Endothelial cell of umbilical vein (primary cell): ENCODE results near the gene VHLL. TPM values are rescaled to one million over a fixed set of nuclear protein-coding genes. Genes with fewer than 3 reads are reported as not detected.
A peak's percentile ranks its signal among the peaks of the same experiment; 100 is the strongest.

Source experiments
- BruUV-seq: library from RNA; stranded (reverse); fragments of 400-500 nt; replicated peaks from 2 replicates; lab custom pipeline; 2021; lab: Mats Ljungman, UMichigan
- CTCF ChIA-PET: fragments of 300-600, 350-600 bp; sonication (Branson Sonifier 250); formaldehyde crosslinking; loops from one replicate; lab custom pipeline; 2021; ENCODE audit warnings: antibody characterized with exemption, inconsistent platforms; lab: Charles Lee
- POLR2A ChIA-PET: fragments of 300-600, 350-600 bp; sonication (Branson Sonifier 250); formaldehyde crosslinking; loops from one replicate; lab custom pipeline; 2021; ENCODE audit warnings: antibody characterized with exemption, inconsistent platforms; lab: Charles Lee
- DNase-seq: peaks from one replicate; pipeline ENCODE4 v3.0.0-alpha.2; 2011; ENCODE audit warnings: low read depth, low spot score
- FAIRE-seq: peaks from 2 replicates; lab custom pipeline; 2011; peaks lifted over from hg19 to GRCh38; lab: Jason Lieb, UNC
- H2AFZ ChIP-seq: 2 replicates; pipeline ENCODE4 v1.6.0; 2012; ENCODE audit warnings: low read depth, low read length, control low read depth, inconsistent platforms
- H3K27ac ChIP-seq: 2 replicates; pipeline ENCODE4 v1.5.1; 2011; ENCODE audit warnings: low read depth, mild to moderate bottlenecking, control low read depth, low read length, moderate library complexity; ENCODE audit not compliant: insufficient read depth
- H3K27me3 ChIP-seq, 2 experiments: 2 replicates each; pipeline versions ENCODE4 v1.6.0 to v1.6.1; 2011; ENCODE audit warnings: low read length in 2 of 2, mixed read lengths in 1 of 2; ENCODE audit not compliant: control insufficient read depth in 2 of 2, insufficient read depth in 2 of 2
- H3K36me3 ChIP-seq, 2 experiments: 2 replicates in 1 of 2; 3 replicates in 1 of 2; pipeline ENCODE4 v1.5.1; 2011; ENCODE audit warnings: low read length in 2 of 2, mild to moderate bottlenecking in 1 of 2, moderate library complexity in 1 of 2; ENCODE audit not compliant: control insufficient read depth in 2 of 2, insufficient read depth in 2 of 2; ENCODE audit errors: extremely low read depth in 1 of 2
- H3K4me1 ChIP-seq: 3 replicates; pipeline ENCODE4 v1.5.1; 2011; ENCODE audit warnings: mild to moderate bottlenecking, low read length; ENCODE audit not compliant: control insufficient read depth, insufficient read depth; ENCODE audit errors: extremely low read depth
- H3K4me2 ChIP-seq: 2 replicates; pipeline ENCODE4 v1.6.1; 2011; ENCODE audit warnings: low read length, control low read depth, mixed read lengths; ENCODE audit not compliant: insufficient read depth
- H3K4me3 ChIP-seq, 3 experiments: fragments of 200-600 bp in 1 of 3; sonication (generic), shearing (Covaris generic) in 1 of 3; replicated peaks in 1 of 3; 2 replicates each; pipeline ENCODE4 v1.5.1; 2011 to 2016; ENCODE audit warnings: control low read depth in 3 of 3, low read length in 3 of 3, mild to moderate bottlenecking in 2 of 3, inconsistent platforms in 1 of 3, low read depth in 1 of 3, moderate library complexity in 1 of 3; ENCODE audit not compliant: insufficient read depth in 1 of 3
- H3K79me2 ChIP-seq: 2 replicates; pipeline ENCODE4 v1.6.0; 2012; ENCODE audit warnings: low read length, inconsistent platforms; ENCODE audit not compliant: control insufficient read depth, insufficient read depth
- H3K9ac ChIP-seq: replicated peaks from 2 replicates; pipeline ENCODE3; 2011; ENCODE audit warnings: low read length, control low read depth; ENCODE audit not compliant: insufficient read depth; ENCODE audit errors: extremely low read depth
- H3K9me1 ChIP-seq: replicated peaks from 3 replicates; pipeline ENCODE4 v1.6.0; 2011; ENCODE audit warnings: mild to moderate bottlenecking, low read length; ENCODE audit not compliant: control insufficient read depth, insufficient read depth; ENCODE audit errors: extremely low read depth
- H3K9me3 ChIP-seq: replicated peaks from 2 replicates; pipeline ENCODE4 v1.5.1; 2012; ENCODE audit warnings: low read length, inconsistent platforms; ENCODE audit not compliant: control insufficient read depth, insufficient read depth
- H4K20me1 ChIP-seq: replicated peaks from 2 replicates; pipeline ENCODE3; 2011; ENCODE audit warnings: mild to moderate bottlenecking, low read length; ENCODE audit not compliant: control insufficient read depth, insufficient read depth; ENCODE audit errors: extremely low read depth
- CTCF ChIP-seq, 2 donors: IDR thresholded peaks; 1 replicate in 1 of 2; 2 replicates in 1 of 2; pipeline ENCODE4 v1.5.1; 2011; ENCODE audit warnings: low read length in 2 of 2, mild to moderate bottlenecking in 2 of 2, moderate library complexity in 2 of 2, control low read depth in 1 of 2, inconsistent platforms in 1 of 2, low read depth in 1 of 2; ENCODE audit not compliant: insufficient read depth in 1 of 2; ENCODE audit errors: extremely low read depth in 1 of 2
- EZH2 ChIP-seq: IDR thresholded peaks from 2 replicates; pipeline ENCODE4 v1.6.1; 2012; ENCODE audit warnings: borderline replicate concordance, low read depth, mild to moderate bottlenecking, moderate library complexity, low read length, inconsistent platforms; ENCODE audit not compliant: severe bottlenecking
- FOS ChIP-seq: IDR thresholded peaks from 2 replicates; pipeline ENCODE4 v1.6.1; 2011; ENCODE audit warnings: mild to moderate bottlenecking, low read length, moderate library complexity, borderline replicate concordance; ENCODE audit not compliant: insufficient read depth
- GATA2 ChIP-seq: IDR thresholded peaks from 2 replicates; pipeline ENCODE4 v1.7.0; 2011; ENCODE audit warnings: low read depth, mild to moderate bottlenecking, moderate library complexity, mixed read lengths, low read length; ENCODE audit not compliant: insufficient read length, insufficient read depth
- JUN ChIP-seq: IDR thresholded peaks from 2 replicates; pipeline ENCODE4 v1.6.1; 2011; ENCODE audit warnings: borderline replicate concordance, low read depth; ENCODE audit not compliant: insufficient read length, insufficient read depth
- MAX ChIP-seq: IDR thresholded peaks from 2 replicates; pipeline ENCODE4 v1.6.1; 2011; ENCODE audit not compliant: insufficient read depth, insufficient read length
- MYC ChIP-seq: IDR thresholded peaks from one replicate; pipeline ENCODE4 v1.6.1; 2011; ENCODE audit warnings: mild to moderate bottlenecking, low read depth, low read length
- POLR2A ChIP-seq: IDR thresholded peaks from 2 replicates; pipeline ENCODE4 v1.6.1; 2012; ENCODE audit warnings: low read depth, mild to moderate bottlenecking, control low read depth, low read length
- POLR2AphosphoS5 ChIP-seq: IDR thresholded peaks from 2 replicates; pipeline ENCODE4 v1.6.1; 2012; ENCODE audit warnings: low read depth, mild to moderate bottlenecking, control low read depth, low read length, moderate library complexity; ENCODE audit not compliant: insufficient read depth
- dilution Hi-C: fragments of 300-500 bp; cut with MboI; formaldehyde crosslinking; loops from one replicate; pipeline ENCODE4 v1.15.0; 2019; ENCODE audit warnings: low sequenced_read_pairs; ENCODE audit not compliant: extremely low pct_ligation_motif_present
- intact Hi-C: fragments of 100-400 bp; cut with micrococcal nuclease; formaldehyde crosslinking; loops from one replicate; pipeline ENCODE4 v1.10.0; 2022
- polyA plus RNA-seq, 4 experiments: library from polyadenylated mRNA; depleted of rRNA in 3 of 4; stranded (reverse) in 3 of 4; unstranded in 1 of 4; fragments of >200 nt; gene quantifications; 2 replicates each; pipeline versions ENCODE4 v1.2.1 to v1.2.3, GENCODE V29; 2011 to 2012; ENCODE audit warnings: missing spikeins in 1 of 4
- total RNA-seq: library from RNA; stranded (reverse); gene quantifications from 2 replicates; pipeline ENCODE4 v1.2.3, GENCODE V29; 2021

The VHLL gene
- total and polyA plus RNA-seq, 2 donors (not counting 3 experiments of a cell fraction or from before 2014, with no cell fraction given) = 0.73 TPM; not detected in 1

GRCh38 chr1:156338180-156338976, 39.3 kb upstream of the VHLL start, which contains the start of the genes CCT3 and TSACC:
CCT3 (minus strand) TSS chr1:156338292; CDS start chr1:156338184, 108 bp downstream.
TSACC (plus strand) TSS chr1:156338526; CDS start chr1:156339758, 1,232 bp downstream.
- POLR2A ChIA-PET = no interaction called here
- H3K9ac ChIP-seq = peak within 1 kb of the TSS; percentile 73
- peaks cover 2 to 3% of the 10 kb centered on the region in 2 experiments for H3K27me3 ChIP-seq
- H3K4me1 ChIP-seq = peaks cover 15% of the 10 kb centered on the region
- dilution Hi-C loops = no loop called here
- no peaks in the 10 kb centered on the region for H3K9me3 ChIP-seq
- H4K20me1 ChIP-seq = no peaks in the 10 kb centered on the region
- no peaks in the 10 kb centered on the region for H3K9me1 ChIP-seq
- CTCF ChIA-PET = interaction anchor here (0.9 to 2.8 kb wide), 5 partner anchors 19 to 113 kb away, joined by 3 to 11 read pairs (median 9); no protein-coding TSS in a partner anchor
- H2AFZ ChIP-seq = peak within 1 kb of the TSS; percentile 77
- intact Hi-C loops = loop anchor here (1.0 to 10.0 kb wide), 3 partner anchors 44 to 254 kb away; partner anchors contain the start of gene MEX3A
- peak within 1 kb of the TSS; percentile 9 for H3K27ac ChIP-seq
- BruUV-seq = no TSS peak
- peaks cover 41% of the 10 kb centered on the region for H3K79me2 ChIP-seq
- peak; percentile 99 for FAIRE-seq
- peak; percentile 86 for TF ChIP-seq MYC
- TF ChIP-seq FOS = no peak
- no peak for TF ChIP-seq EZH2
- TF ChIP-seq POLR2AphosphoS5 = peak; percentile 92
- no peak for TF ChIP-seq JUN
- TF ChIP-seq MAX = peak; percentile 68
- peak; percentile 93 for TF ChIP-seq POLR2A
- TF ChIP-seq CTCF (IDR thresholded peaks at IDR 0.05; ENCODE audit: extremely low read depth in 1 of 2, insufficient read depth in 1 of 2, low read depth in 1 of 2, low read length in 2 of 2) = no peak
- no peak for TF ChIP-seq GATA2
- H3K36me3 ChIP-seq = peaks cover 12 to 13% of the 10 kb centered on the region in 2 experiments
- DNase-seq = peak; percentile 100
- H3K4me2 ChIP-seq = peak within 1 kb of the TSS; percentile 83
- H3K4me3 ChIP-seq = peak within 1 kb of the TSS; percentile 57 to 92 (median 57)
